Pancreas (tissue), 10 donors: ENCODE results near the gene SPEM2. TPM values are rescaled to one million over a fixed set of nuclear protein-coding genes. Genes with fewer than 3 reads are reported as not detected.

ENCODE experiments used
- ATAC-seq, 4 donors: fragments of 200-7000 bp; cut with Tn5 transposase; one replicate each; pipeline versions ENCODE4 v1.8.0 to v1.9.1; 2020; ENCODE audit warnings: mild to moderate bottlenecking in 4 of 4, moderate library complexity in 4 of 4
- DNase-seq, 6 donors: peaks; one replicate each; pipeline ENCODE4 v3.0.0-alpha.2; 2020
- FAIRE-seq: peaks from 2 replicates; lab custom pipeline; 2012; peaks lifted over from hg19 to GRCh38; lab: Jason Lieb, UNC
- H3K27ac ChIP-seq, 4 donors: fragments of 200-600 bp; sonication (generic); 1 replicate in 3 of 4; 2 replicates in 1 of 4; pipeline versions ENCODE4 v1.5.0 to v1.8.0; 2020
- H3K27me3 ChIP-seq, 4 donors: fragments of 200-600 bp; one replicate each; pipeline ENCODE4 v1.8.0; 2021
- H3K36me3 ChIP-seq, 3 donors: fragments of 200-600 bp; sonication (generic) in 1 of 3; one replicate each; pipeline versions ENCODE4 v1.5.0 to v1.8.0; 2020 to 2021
- H3K4me1 ChIP-seq, 3 donors: fragments of 200-600 bp; one replicate each; pipeline ENCODE4 v1.8.0; 2021
- H3K4me3 ChIP-seq, 4 donors: fragments of 200-600 bp; sonication (generic) in 2 of 4; one replicate each; pipeline versions ENCODE4 v1.5.0 to v1.8.0; 2020 to 2021
- H3K9me3 ChIP-seq, 4 donors: fragments of 200-600 bp; one replicate each; pipeline ENCODE4 v1.8.0; 2021
- WGBS, 2 donors: extraction: QIAGEN DNeasy Blood & Tissue Kit; methylation state at CpG; one replicate each; pipeline ENCODE4 v1.1.7; 2013; 5-methylcytosine and 5-hydroxymethylcytosine counted together
- intact Hi-C, 3 donors: fragments of 100-400 bp; cut with DNase I; formaldehyde crosslinking; loops; one replicate each; pipeline versions ENCODE4 v1.11.1 to v1.14.2; 2022
- polyA plus RNA-seq, 2 donors: library from polyadenylated mRNA; stranded (reverse); fragments of 200-250 nt; gene quantifications; one replicate each; pipeline ENCODE4 v1.2.3, GENCODE V29; 2013
- total RNA-seq, 6 donors: library from RNA; stranded (reverse); fragmentation: NEBNext Ultra II Directional in 4 of 6; extraction: Animal tissue kit (Norgen Biotek cat#: 25700) in 4 of 6; gene quantifications; one replicate each; pipeline versions ENCODE4 v1.2.1 to v1.2.4, GENCODE V29; 2021 to 2023
- TF ChIP-seq, protein P1 (sequence below), 4 donors: fragments of 200-600 bp; sonication (generic) in 3 of 4; IDR thresholded peaks; one replicate each; pipeline versions ENCODE4 v1.5.0 to v1.8.0; 2021; ENCODE audit warnings: antibody characterized with exemption in 4 of 4
- donor health status: healthy with polysubstance abuse.
- donor health status: DM: no; HTN: no; CAD: no; lungs with moderate emphysema.
- donor health status: DM: no; HTN: no; CAD: no.
- donor health status: control.
- donor health status: control.
- donor health status: Bipolar disorder and iron deficiency.
- donor health status: DM: yes; HTN: yes; CAD: no.
- donor health status: DM: no; HTN: no; CAD: no.
- donor health status: DM: no; HTN: no; CAD: no.
- donor health status: DM: yes; HTN: yes; CAD: no.

The SPEM2 gene
- total and polyA plus RNA-seq, 8 donors = not detected

DNA sequence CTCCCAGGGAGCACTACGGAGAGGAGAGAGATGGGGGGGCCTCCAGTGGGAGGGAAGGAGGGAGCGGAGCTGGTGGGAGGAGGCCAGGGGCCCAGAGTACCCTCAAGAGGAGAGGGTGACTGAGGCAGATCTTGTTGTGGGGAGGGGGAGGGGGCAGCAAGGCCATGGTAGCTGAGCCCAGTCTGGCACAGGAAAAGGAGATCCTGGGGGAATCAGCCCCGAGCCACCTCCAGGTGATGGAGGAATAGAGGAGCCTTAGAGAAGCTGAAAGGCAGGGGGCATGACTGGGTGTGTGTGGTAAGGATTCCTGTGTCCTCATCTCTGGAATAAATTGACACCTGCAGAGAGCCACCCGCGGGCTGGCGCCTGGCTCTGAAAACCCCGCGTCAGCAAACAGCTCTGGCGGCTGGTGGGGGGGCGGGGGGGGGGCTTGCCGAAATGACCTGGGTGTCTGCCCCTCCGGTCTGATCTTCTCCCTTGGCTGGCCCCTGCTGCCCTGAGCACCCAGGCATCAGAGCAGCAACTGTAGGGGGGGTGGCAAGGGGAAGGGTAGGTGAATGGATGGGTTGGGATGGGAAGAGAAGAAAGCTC lies 19.1 kb upstream of the SPEM2 start:
- no peak for FAIRE-seq
- Histone ChIP-seq H3K9me3 (no peaks in the 10 kb centered on the region), H3K4me3 (no peak overlapping the region), H3K27ac (no peak overlapping the region), H3K27me3 (no peaks in the 10 kb centered on the region), H3K36me3 (no peaks in the 10 kb centered on the region), H3K4me1 (peaks cover 2 to 10% (median 8%) of the 10 kb centered on the region in 3 donors)
- DNase-seq = peak in 1 of 6 donors; percentile 35
- WGBS, 2 donors = 51 to 56% methylated on average over 11 to 12 of the region's 12 CpGs
- intact Hi-C loops = no loop called here
- no peak for ATAC-seq
- TF ChIP-seq, protein P1, sequence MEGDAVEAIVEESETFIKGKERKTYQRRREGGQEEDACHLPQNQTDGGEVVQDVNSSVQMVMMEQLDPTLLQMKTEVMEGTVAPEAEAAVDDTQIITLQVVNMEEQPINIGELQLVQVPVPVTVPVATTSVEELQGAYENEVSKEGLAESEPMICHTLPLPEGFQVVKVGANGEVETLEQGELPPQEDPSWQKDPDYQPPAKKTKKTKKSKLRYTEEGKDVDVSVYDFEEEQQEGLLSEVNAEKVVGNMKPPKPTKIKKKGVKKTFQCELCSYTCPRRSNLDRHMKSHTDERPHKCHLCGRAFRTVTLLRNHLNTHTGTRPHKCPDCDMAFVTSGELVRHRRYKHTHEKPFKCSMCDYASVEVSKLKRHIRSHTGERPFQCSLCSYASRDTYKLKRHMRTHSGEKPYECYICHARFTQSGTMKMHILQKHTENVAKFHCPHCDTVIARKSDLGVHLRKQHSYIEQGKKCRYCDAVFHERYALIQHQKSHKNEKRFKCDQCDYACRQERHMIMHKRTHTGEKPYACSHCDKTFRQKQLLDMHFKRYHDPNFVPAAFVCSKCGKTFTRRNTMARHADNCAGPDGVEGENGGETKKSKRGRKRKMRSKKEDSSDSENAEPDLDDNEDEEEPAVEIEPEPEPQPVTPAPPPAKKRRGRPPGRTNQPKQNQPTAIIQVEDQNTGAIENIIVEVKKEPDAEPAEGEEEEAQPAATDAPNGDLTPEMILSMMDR (IDR thresholded peaks at IDR 0.05) = no peak

- intact Hi-C loops = no loop called here
- no peaks in the 10 kb centered on the region for H3K27me3 ChIP-seq
- FAIRE-seq = no peak
- TF ChIP-seq, protein P1 (IDR thresholded peaks at IDR 0.05) = no peak
- WGBS, 2 donors = 80 to 83% methylated on average over 13 of the region's 13 CpGs
- H3K4me3 ChIP-seq = no peak overlapping the region
- ATAC-seq = no peak
- H3K9me3 ChIP-seq = no peaks in the 10 kb centered on the region
- peaks cover 2 to 10% (median 8%) of the 10 kb centered on the region in 3 donors for H3K4me1 ChIP-seq
- H3K36me3 ChIP-seq = no peaks in the 10 kb centered on the region
- H3K27ac ChIP-seq = no peak overlapping the region
- no peak for DNase-seq
These were observed 18.3 kb upstream of the SPEM2 start for GRCh38 chr17:7407082-7407481.

DNA sequence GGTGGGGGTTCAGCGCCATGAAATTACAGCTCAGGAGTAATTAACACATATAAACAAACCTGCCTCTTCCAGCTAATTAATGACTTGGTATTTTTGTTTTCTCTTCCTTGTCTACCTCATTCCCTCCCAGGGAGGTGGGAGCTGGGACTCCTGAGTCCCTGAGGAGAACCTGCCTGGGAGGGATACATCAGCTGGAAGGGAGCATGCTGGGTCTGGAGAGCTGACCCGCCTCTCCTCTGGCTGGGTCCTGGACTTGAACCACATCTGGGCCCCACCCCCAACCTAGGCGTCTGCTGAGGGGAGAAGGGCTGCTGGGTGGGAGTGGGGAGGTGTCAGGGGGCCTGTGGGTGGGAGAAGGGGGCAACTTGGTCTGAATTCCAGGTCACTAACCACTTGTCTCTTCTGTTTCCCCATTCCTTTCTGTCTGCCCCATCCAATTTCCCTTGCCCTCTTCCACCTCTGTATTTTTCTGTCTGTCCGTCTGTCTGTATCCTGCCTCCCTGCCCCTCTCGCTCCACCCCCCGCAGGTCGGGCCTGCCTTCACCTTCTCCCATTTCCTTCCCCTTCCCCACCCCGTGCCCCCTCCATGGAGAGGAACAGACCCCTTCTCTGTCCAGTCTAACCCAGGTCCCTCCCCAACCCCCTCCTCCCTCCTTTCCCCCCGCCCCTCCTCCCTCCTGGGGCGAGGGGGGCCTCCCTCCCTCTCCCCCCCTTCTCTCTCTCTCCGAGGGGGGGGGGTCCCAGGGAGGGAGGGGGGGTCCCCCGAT lies 17.7 kb upstream of the SPEM2 start, which contains the start of gene NLGN2:
TSS of gene NLGN2 (plus strand) at position 361 of the 767 bp plus-strand sequence. CDS start 411 bp downstream, outside the sequence.
- Histone ChIP-seq H3K4me3 (no peak within 1 kb of the TSS), H3K36me3 (no peaks in the 10 kb centered on the region), H3K4me1 (peaks cover 2 to 6% (median 5%) of the 10 kb centered on the region in 3 donors), H3K27ac (no peak within 1 kb of the TSS), H3K27me3 (no peaks in the 10 kb centered on the region), H3K9me3 (no peaks in the 10 kb centered on the region)
- WGBS, 2 donors = 52 to 69% methylated on average over 9 to 11 of the region's 12 CpGs
- DNase-seq (peak in 1 of 6 donors; percentile 33), ATAC-seq (no peak), FAIRE-seq (no peak)
- intact Hi-C loops = no loop called here
- TF ChIP-seq, protein P1 (IDR thresholded peaks at IDR 0.05) = no peak

- no peak for DNase-seq
- Histone ChIP-seq H3K9me3 (no peaks in the 10 kb centered on the region), H3K36me3 (no peaks in the 10 kb centered on the region), H3K27me3 (no peaks in the 10 kb centered on the region), H3K27ac (no peak overlapping the region), H3K4me3 (no peak overlapping the region), H3K4me1 (no peaks in the 10 kb centered on the region)
- 65 to 67% methylated on average over 56 to 58 of the region's 58 CpGs for WGBS, 2 donors
- intact Hi-C loops = no loop called here
- no peak for ATAC-seq
- no peak for FAIRE-seq
- TF ChIP-seq, protein P1 (IDR thresholded peaks at IDR 0.05) = no peak
These were observed 17.1 kb upstream of the SPEM2 start for GRCh38 chr17:7408252-7408727.
